Measurements from ENCODE around the gene WASHC4.

DNA sequence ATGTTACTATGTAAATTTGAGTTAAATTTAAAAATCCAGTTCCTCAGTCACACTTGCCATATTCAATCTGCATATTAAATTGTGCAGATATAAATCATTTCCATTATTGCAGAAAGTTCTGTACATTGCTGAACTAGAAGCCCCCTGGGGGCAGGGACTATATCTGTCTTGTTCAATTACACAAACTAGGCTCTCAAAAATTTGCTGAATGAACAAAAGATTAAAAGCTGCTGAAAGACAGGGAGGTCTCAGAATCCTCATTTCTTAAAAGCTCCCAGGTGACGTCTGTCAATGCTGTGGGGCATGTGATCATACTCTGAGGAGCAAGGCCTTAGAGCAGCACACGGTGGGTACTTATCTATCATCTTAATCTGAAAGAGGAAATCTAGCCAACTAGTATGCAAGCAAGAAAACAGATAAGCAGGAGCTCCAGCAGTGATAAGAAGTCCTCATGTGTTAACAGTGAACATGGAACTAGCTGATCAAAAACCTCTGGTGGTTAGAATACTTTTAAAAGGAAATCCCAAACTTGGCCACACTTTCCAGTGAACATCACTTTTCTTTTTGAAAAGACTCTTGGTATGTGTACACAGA is 68.0 kb downstream of the WASHC4 start:
- TF ChIP-seq CTCF (conservative IDR thresholded peaks at IDR 0.05; ENCODE audit: low read depth in 2 of 2), result no peak
- TF ChIP-seq, protein P1, sequence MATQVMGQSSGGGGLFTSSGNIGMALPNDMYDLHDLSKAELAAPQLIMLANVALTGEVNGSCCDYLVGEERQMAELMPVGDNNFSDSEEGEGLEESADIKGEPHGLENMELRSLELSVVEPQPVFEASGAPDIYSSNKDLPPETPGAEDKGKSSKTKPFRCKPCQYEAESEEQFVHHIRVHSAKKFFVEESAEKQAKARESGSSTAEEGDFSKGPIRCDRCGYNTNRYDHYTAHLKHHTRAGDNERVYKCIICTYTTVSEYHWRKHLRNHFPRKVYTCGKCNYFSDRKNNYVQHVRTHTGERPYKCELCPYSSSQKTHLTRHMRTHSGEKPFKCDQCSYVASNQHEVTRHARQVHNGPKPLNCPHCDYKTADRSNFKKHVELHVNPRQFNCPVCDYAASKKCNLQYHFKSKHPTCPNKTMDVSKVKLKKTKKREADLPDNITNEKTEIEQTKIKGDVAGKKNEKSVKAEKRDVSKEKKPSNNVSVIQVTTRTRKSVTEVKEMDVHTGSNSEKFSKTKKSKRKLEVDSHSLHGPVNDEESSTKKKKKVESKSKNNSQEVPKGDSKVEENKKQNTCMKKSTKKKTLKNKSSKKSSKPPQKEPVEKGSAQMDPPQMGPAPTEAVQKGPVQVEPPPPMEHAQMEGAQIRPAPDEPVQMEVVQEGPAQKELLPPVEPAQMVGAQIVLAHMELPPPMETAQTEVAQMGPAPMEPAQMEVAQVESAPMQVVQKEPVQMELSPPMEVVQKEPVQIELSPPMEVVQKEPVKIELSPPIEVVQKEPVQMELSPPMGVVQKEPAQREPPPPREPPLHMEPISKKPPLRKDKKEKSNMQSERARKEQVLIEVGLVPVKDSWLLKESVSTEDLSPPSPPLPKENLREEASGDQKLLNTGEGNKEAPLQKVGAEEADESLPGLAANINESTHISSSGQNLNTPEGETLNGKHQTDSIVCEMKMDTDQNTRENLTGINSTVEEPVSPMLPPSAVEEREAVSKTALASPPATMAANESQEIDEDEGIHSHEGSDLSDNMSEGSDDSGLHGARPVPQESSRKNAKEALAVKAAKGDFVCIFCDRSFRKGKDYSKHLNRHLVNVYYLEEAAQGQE (IDR thresholded peaks at IDR 0.05; ENCODE audit: unreplicated experiment), result no peak
- TF ChIP-seq EZH2phosphoT487 (IDR thresholded peaks at IDR 0.05; ENCODE audit: unreplicated experiment), result no peak
- TF ChIP-seq EZH2 (IDR thresholded peaks at IDR 0.05; ENCODE audit: low read depth, unreplicated experiment), result no peak
- TF ChIP-seq ZNF114 (CRISPR knock-in tag; IDR thresholded peaks at IDR 0.05), result no peak
- TF ChIP-seq POLR2AphosphoS5 (IDR thresholded peaks at IDR 0.05; ENCODE audit: low read depth), result no peak
- no peak for TF ChIP-seq JUNB (IDR thresholded peaks at IDR 0.05; ENCODE audit: unreplicated experiment)
- TF ChIP-seq STAT1 (IDR thresholded peaks at IDR 0.05; ENCODE audit: unreplicated experiment), result no peak
- TF ChIP-seq CREB1 (CRISPR knock-in tag; IDR thresholded peaks at IDR 0.05; ENCODE audit: low read depth), result no peak
- no peak for TF ChIP-seq NANOG (IDR thresholded peaks at IDR 0.05; ENCODE audit: borderline replicate concordance)
- no peak for TF ChIP-seq ZNF331 (CRISPR knock-in tag; IDR thresholded peaks at IDR 0.05; ENCODE audit: low read depth)

All from GM23338 (cell line).